ENCODE data around the gene ZFYVE9. TPM values are rescaled to one million over a fixed set of nuclear protein-coding genes. Genes with fewer than 3 reads are reported as not detected.

The ZFYVE9 gene
- total RNA-seq, 1 experiment from 2014 or later: 18.0 TPM

GRCh38 chr1:52153010-52153409, 11.1 kb downstream of the ZFYVE9 start:
- DNase-seq (ENCODE audit: low read depth, low spot score): no peak
- CTCF ChIA-PET: interaction anchor here (0.6 kb wide), 1 partner anchor 25 kb away, joined by 9 read pairs; no protein-coding TSS in a partner anchor
- H3K9me3 ChIP-seq (ENCODE audit: control insufficient read depth, insufficient read depth, low read depth, low read length): no peaks in the 10 kb centered on the region
- TF ChIP-seq, protein P1, sequence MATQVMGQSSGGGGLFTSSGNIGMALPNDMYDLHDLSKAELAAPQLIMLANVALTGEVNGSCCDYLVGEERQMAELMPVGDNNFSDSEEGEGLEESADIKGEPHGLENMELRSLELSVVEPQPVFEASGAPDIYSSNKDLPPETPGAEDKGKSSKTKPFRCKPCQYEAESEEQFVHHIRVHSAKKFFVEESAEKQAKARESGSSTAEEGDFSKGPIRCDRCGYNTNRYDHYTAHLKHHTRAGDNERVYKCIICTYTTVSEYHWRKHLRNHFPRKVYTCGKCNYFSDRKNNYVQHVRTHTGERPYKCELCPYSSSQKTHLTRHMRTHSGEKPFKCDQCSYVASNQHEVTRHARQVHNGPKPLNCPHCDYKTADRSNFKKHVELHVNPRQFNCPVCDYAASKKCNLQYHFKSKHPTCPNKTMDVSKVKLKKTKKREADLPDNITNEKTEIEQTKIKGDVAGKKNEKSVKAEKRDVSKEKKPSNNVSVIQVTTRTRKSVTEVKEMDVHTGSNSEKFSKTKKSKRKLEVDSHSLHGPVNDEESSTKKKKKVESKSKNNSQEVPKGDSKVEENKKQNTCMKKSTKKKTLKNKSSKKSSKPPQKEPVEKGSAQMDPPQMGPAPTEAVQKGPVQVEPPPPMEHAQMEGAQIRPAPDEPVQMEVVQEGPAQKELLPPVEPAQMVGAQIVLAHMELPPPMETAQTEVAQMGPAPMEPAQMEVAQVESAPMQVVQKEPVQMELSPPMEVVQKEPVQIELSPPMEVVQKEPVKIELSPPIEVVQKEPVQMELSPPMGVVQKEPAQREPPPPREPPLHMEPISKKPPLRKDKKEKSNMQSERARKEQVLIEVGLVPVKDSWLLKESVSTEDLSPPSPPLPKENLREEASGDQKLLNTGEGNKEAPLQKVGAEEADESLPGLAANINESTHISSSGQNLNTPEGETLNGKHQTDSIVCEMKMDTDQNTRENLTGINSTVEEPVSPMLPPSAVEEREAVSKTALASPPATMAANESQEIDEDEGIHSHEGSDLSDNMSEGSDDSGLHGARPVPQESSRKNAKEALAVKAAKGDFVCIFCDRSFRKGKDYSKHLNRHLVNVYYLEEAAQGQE (IDR thresholded peaks at IDR 0.05; ENCODE audit: insufficient read depth in 1 of 2, low read depth in 2 of 2, low read length in 1 of 2): no peak
- no peak for TF ChIP-seq POLR2AphosphoS5 (IDR thresholded peaks at IDR 0.05; ENCODE audit: low read depth, low read length)
- H3K4me1 ChIP-seq (ENCODE audit: control insufficient read depth, insufficient read depth, low read length): no peaks in the 10 kb centered on the region
- in situ Hi-C loops (cut with HindIII; ENCODE audit: low pct_unique_long_range_greater_than_20kb, low sequenced_read_pairs) (no loop called here), intact Hi-C loops (cut with micrococcal nuclease; ENCODE audit: unreplicated experiment) (no loop called here)
- no peaks in the 10 kb centered on the region for H3K27me3 ChIP-seq (ENCODE audit: control insufficient read depth, insufficient read depth, low read length)
- no peak overlapping the region for H3K27ac ChIP-seq (ENCODE audit: low read length)
- H3K4me3 ChIP-seq (ENCODE audit: low read depth in 2 of 2, low read length in 2 of 2): no peak overlapping the region
- POLR2A ChIA-PET: no interaction called here
- H3K36me3 ChIP-seq (ENCODE audit: control insufficient read depth, insufficient read depth, low read length): no peaks in the 10 kb centered on the region
- ATAC-seq: no peak
- BruUV-seq (replicated peaks): no TSS peak

- in situ Hi-C loops (cut with HindIII; ENCODE audit: low pct_unique_long_range_greater_than_20kb, low sequenced_read_pairs): no loop called here
- no peaks in the 10 kb centered on the region for H3K9me3 ChIP-seq (ENCODE audit: control insufficient read depth, insufficient read depth, low read depth, low read length)
- H3K4me3 ChIP-seq (ENCODE audit: low read depth in 2 of 2, low read length in 2 of 2): no peak overlapping the region
- no peaks in the 10 kb centered on the region for H3K27me3 ChIP-seq (ENCODE audit: control insufficient read depth, insufficient read depth, low read length)
- TF ChIP-seq, protein P2, sequence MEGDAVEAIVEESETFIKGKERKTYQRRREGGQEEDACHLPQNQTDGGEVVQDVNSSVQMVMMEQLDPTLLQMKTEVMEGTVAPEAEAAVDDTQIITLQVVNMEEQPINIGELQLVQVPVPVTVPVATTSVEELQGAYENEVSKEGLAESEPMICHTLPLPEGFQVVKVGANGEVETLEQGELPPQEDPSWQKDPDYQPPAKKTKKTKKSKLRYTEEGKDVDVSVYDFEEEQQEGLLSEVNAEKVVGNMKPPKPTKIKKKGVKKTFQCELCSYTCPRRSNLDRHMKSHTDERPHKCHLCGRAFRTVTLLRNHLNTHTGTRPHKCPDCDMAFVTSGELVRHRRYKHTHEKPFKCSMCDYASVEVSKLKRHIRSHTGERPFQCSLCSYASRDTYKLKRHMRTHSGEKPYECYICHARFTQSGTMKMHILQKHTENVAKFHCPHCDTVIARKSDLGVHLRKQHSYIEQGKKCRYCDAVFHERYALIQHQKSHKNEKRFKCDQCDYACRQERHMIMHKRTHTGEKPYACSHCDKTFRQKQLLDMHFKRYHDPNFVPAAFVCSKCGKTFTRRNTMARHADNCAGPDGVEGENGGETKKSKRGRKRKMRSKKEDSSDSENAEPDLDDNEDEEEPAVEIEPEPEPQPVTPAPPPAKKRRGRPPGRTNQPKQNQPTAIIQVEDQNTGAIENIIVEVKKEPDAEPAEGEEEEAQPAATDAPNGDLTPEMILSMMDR (IDR thresholded peaks at IDR 0.05): no peak
- TF ChIP-seq, protein P1 (IDR thresholded peaks at IDR 0.05; ENCODE audit: insufficient read depth in 1 of 2, low read depth in 2 of 2, low read length in 1 of 2): no peak
- TF ChIP-seq SIN3A (IDR thresholded peaks at IDR 0.05; ENCODE audit: borderline replicate concordance, insufficient read depth, low read depth, low read length) (no peak), POLR2AphosphoS5 (IDR thresholded peaks at IDR 0.05; ENCODE audit: low read depth, low read length) (no peak), TCF7L2 (IDR thresholded peaks at IDR 0.05; ENCODE audit: low read depth, low read length) (no peak)
- ATAC-seq: no peak
- ChIA-PET CTCF (interaction anchor here (0.5 kb wide), 1 partner anchor 14 kb away, joined by 6 read pairs; no protein-coding TSS in a partner anchor), POLR2A (interaction anchor here (0.6 to 0.7 kb wide), 2 partner anchors 100 to 665 kb away, joined by 5 to 6 read pairs; no protein-coding TSS in a partner anchor)
- BruUV-seq (replicated peaks): no TSS peak
- no peaks in the 10 kb centered on the region for H3K36me3 ChIP-seq (ENCODE audit: control insufficient read depth, insufficient read depth, low read length)
- intact Hi-C loops (cut with micrococcal nuclease; ENCODE audit: unreplicated experiment): no loop called here
- DNase-seq (ENCODE audit: low read depth, low spot score): no peak
- H3K4me1 ChIP-seq (ENCODE audit: control insufficient read depth, insufficient read depth, low read length): no peaks in the 10 kb centered on the region
- H3K27ac ChIP-seq (ENCODE audit: low read length): no peak overlapping the region
Observed at GRCh38 chr1:52153898-52154297, 12.0 kb downstream of the ZFYVE9 start.
